ENCODE data around the gene PRKAR1B. TPM values are rescaled to one million over a fixed set of nuclear protein-coding genes. Genes with fewer than 3 reads are reported as not detected.
A peak's percentile ranks its signal among the peaks of the same experiment; 100 is the strongest.

The PRKAR1B gene
- total RNA-seq, 1 experiment from 2014 or later: 14.1 TPM

GRCh38 chr7:540997-541396 is 186.1 kb downstream of the PRKAR1B start:
- no peaks in the 10 kb centered on the region for H3K36me3 ChIP-seq (ENCODE audit: control insufficient read depth in 1 of 2, insufficient read depth in 2 of 2, low read length in 2 of 2)
- no peak overlapping the region for H3K4me3 ChIP-seq (replicated peaks in 1 of 2; ENCODE audit: low read depth in 1 of 2, low read length in 2 of 2)
- ATAC-seq (no peak), DNase-seq (ENCODE audit: low read depth, low spot score) (no peak)
- no peak overlapping the region for H3K9ac ChIP-seq (ENCODE audit: low read length)
- intact Hi-C loops (cut with micrococcal nuclease): no loop called here
- H3K27ac ChIP-seq (ENCODE audit: low read depth, low read length): peak overlapping the region; percentile 100
- H3K9me2 ChIP-seq (ENCODE audit: insufficient read depth): no peaks in the 10 kb centered on the region
- no peaks in the 10 kb centered on the region for H4K20me1 ChIP-seq (ENCODE audit: insufficient read depth)
- TF ChIP-seq ZNF274 (IDR thresholded peaks at IDR 0.05; ENCODE audit: low read depth, low read length) (no peak), RAD21 (IDR thresholded peaks at IDR 0.05; ENCODE audit: low read depth) (no peak), SIN3A (IDR thresholded peaks at IDR 0.05; ENCODE audit: low read depth) (no peak), ATF3 (IDR thresholded peaks at IDR 0.05) (no peak), POLR2AphosphoS5 (IDR thresholded peaks at IDR 0.05; ENCODE audit: low read depth, low read length) (no peak), POLR2A (IDR thresholded peaks at IDR 0.05; ENCODE audit: borderline replicate concordance, extremely low read depth, insufficient read depth, insufficient read length) (no peak), JUND (IDR thresholded peaks at IDR 0.05) (no peak), TCF7L2 (IDR thresholded peaks at IDR 0.05; ENCODE audit: borderline replicate concordance, extremely low read depth, insufficient read depth, insufficient read length) (no peak), ELF1 (IDR thresholded peaks at IDR 0.05; ENCODE audit: borderline replicate concordance, low read depth) (no peak), REST (IDR thresholded peaks at IDR 0.05; ENCODE audit: low read depth) (no peak), EZH2phosphoT487 (IDR thresholded peaks at IDR 0.05; ENCODE audit: borderline replicate concordance) (no peak), SP1 (IDR thresholded peaks at IDR 0.05; ENCODE audit: low read depth) (no peak), MAX (IDR thresholded peaks at IDR 0.05) (no peak), CEBPB (IDR thresholded peaks at IDR 0.05; ENCODE audit: low read depth) (no peak), ZFX (IDR thresholded peaks at IDR 0.05) (no peak), EGR1 (IDR thresholded peaks at IDR 0.05; ENCODE audit: low read depth) (no peak), YY1 (IDR thresholded peaks at IDR 0.05; ENCODE audit: extremely low read depth, insufficient replicate concordance, low read depth, low read length) (no peak), EZH2 (IDR thresholded peaks at IDR 0.05) (no peak)
- TF ChIP-seq, protein P1, sequence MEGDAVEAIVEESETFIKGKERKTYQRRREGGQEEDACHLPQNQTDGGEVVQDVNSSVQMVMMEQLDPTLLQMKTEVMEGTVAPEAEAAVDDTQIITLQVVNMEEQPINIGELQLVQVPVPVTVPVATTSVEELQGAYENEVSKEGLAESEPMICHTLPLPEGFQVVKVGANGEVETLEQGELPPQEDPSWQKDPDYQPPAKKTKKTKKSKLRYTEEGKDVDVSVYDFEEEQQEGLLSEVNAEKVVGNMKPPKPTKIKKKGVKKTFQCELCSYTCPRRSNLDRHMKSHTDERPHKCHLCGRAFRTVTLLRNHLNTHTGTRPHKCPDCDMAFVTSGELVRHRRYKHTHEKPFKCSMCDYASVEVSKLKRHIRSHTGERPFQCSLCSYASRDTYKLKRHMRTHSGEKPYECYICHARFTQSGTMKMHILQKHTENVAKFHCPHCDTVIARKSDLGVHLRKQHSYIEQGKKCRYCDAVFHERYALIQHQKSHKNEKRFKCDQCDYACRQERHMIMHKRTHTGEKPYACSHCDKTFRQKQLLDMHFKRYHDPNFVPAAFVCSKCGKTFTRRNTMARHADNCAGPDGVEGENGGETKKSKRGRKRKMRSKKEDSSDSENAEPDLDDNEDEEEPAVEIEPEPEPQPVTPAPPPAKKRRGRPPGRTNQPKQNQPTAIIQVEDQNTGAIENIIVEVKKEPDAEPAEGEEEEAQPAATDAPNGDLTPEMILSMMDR (IDR thresholded peaks at IDR 0.05 in 2 of 3, conservative IDR thresholded peaks at IDR 0.05 in 1 of 3; ENCODE audit: borderline replicate concordance in 1 of 3, insufficient read depth in 1 of 3, low read depth in 2 of 3, low read length in 2 of 3): no peak
- H3K4me1 ChIP-seq (ENCODE audit: control insufficient read depth in 1 of 2, insufficient read depth in 2 of 2, low read length in 2 of 2): peaks cover 40 to 66% of the 10 kb centered on the region in 2 experiments
- CTCF ChIA-PET: no interaction called here
- H3K79me2 ChIP-seq (ENCODE audit: insufficient read depth, low read length): no peaks in the 10 kb centered on the region
- BruUV-seq (replicated peaks): no TSS peak
- H2AFZ ChIP-seq (ENCODE audit: low read depth, low read length, poor library complexity, severe bottlenecking): no peak overlapping the region
- no peaks in the 10 kb centered on the region for H3K27me3 ChIP-seq (ENCODE audit: insufficient read depth, low read length)
- RAD21 ChIA-PET (ENCODE audit: low non-redundant PET in 1 of 2, low total read pairs in 2 of 2, uncharacterized antibody in 2 of 2, unreplicated experiment in 2 of 2): no interaction called here
- no peaks in the 10 kb centered on the region for H3K9me3 ChIP-seq (ENCODE audit: control insufficient read depth in 1 of 2, insufficient read depth in 1 of 2, low read depth in 1 of 2, low read length in 2 of 2)
- H3K4me2 ChIP-seq (ENCODE audit: low read length): 0 out of 2 replicates have a peak overlapping the region, but pooled peaks have one; percentile 76
- POLR2A ChIA-PET: no interaction called here

Data from HCT116 (cell line).